NT2/D1 (cell line): Measurements from ENCODE around the gene YIPF5.

Source experiments
- SUZ12 ChIP-seq: IDR thresholded peaks from 2 replicates; pipeline ENCODE4 v1.6.1; 2011; ENCODE audit not compliant: insufficient read length, insufficient read depth; ENCODE audit errors: extremely low read depth
- YY1 ChIP-seq: IDR thresholded peaks from 2 replicates; pipeline ENCODE4 v1.6.1; 2011; ENCODE audit not compliant: insufficient read length, insufficient read depth

GRCh38 chr5:144128844-144129243 lies 41.6 kb downstream of the YIPF5 start:
- no peak for TF ChIP-seq SUZ12
- TF ChIP-seq YY1: no peak
